MM.1S (cell line): ENCODE measurements around the gene ZNF462.

ENCODE experiments used
- CTCF ChIP-seq: fragments of 300-600 bp; sonication (generic); IDR thresholded peaks from 2 replicates; pipeline ENCODE4 v1.5.1; 2016; ENCODE audit warnings: antibody characterized with exemption, low read length, mixed read lengths
- EZH2 ChIP-seq: fragments of 300-600 bp; sonication (generic); optimal IDR thresholded peaks from 2 replicates; pipeline ENCODE3; 2017; ENCODE audit warnings: low read depth, mild to moderate bottlenecking, antibody characterized with exemption, low read length, mixed read lengths
- EZH2phosphoT487 ChIP-seq: fragments of 300-600 bp; sonication (generic); IDR thresholded peaks from 2 replicates; pipeline ENCODE4 v1.6.1; 2018; ENCODE audit warnings: antibody characterized with exemption, low read length

GRCh38 chr9:106859957-106860720 lies 2.8 kb upstream of the ZNF462 start:
- TF ChIP-seq CTCF, result no peak
- no peak for TF ChIP-seq EZH2phosphoT487
- no peak for TF ChIP-seq EZH2
